HepG2 (cell line): ENCODE data around the gene RPS27L. TPM values are rescaled to one million over a fixed set of nuclear protein-coding genes. Genes with fewer than 3 reads are reported as not detected.

Experiments
- FOSL1 ChIP-seq: sonication (generic); formaldehyde crosslinking; IDR thresholded peaks from 2 replicates; pipeline ENCODE4 v1.9.0; 2021; ENCODE audit warnings: missing genetic modification reagents, borderline replicate concordance
- GABPB1 ChIP-seq: IDR thresholded peaks from 2 replicates; pipeline ENCODE4 v1.6.1; 2016; ENCODE audit warnings: mild to moderate bottlenecking, missing genetic modification reagents, moderate library complexity, missing compliant biosample characterization
- HNRNPL ChIP-seq: fragments of 200-400 bp; formaldehyde crosslinking; IDR thresholded peaks from 2 replicates; pipeline ENCODE4 v1.6.1; 2017; ENCODE audit warnings: mild to moderate bottlenecking, low read depth, low read length
- MAFG ChIP-seq: sonication (generic); formaldehyde crosslinking; IDR thresholded peaks from 2 replicates; pipeline ENCODE4 v1.5.1; 2020; ENCODE audit warnings: mild to moderate bottlenecking, missing genetic modification reagents
- MBD4 ChIP-seq: IDR thresholded peaks from 2 replicates; pipeline ENCODE4 v1.6.1; 2012; ENCODE audit warnings: low read length, inconsistent platforms, borderline replicate concordance
- MED1 ChIP-seq: sonication (generic); formaldehyde crosslinking; IDR thresholded peaks from 2 replicates; pipeline ENCODE4 v1.4.0; 2020; ENCODE audit warnings: missing genetic modification reagents
- PITX1 ChIP-seq: sonication (generic); formaldehyde crosslinking; IDR thresholded peaks from 2 replicates; pipeline ENCODE4 v1.5.1; 2020; ENCODE audit warnings: mild to moderate bottlenecking, missing genetic modification reagents
- RARG ChIP-seq: sonication (generic); formaldehyde crosslinking; IDR thresholded peaks from 2 replicates; pipeline ENCODE4 v1.4.0; 2020; ENCODE audit warnings: low read depth, mild to moderate bottlenecking, missing genetic modification reagents
- RXRB ChIP-seq: IDR thresholded peaks from 2 replicates; pipeline ENCODE4 v1.6.1; 2016; ENCODE audit warnings: borderline replicate concordance, missing genetic modification reagents, missing compliant biosample characterization
- SIN3B ChIP-seq: fragments of 150-350 bp; IDR thresholded peaks from 2 replicates; pipeline ENCODE4 v1.6.1; 2014; ENCODE audit warnings: low read length
- SMARCE1 ChIP-seq: fragments of 450-650 bp; IDR thresholded peaks from 2 replicates; pipeline ENCODE4 v1.6.1; 2017; ENCODE audit warnings: borderline replicate concordance
- XRCC5 ChIP-seq: fragments of 200-400 bp; formaldehyde crosslinking; optimal IDR thresholded peaks from 2 replicates; pipeline ENCODE3; 2017; ENCODE audit warnings: mild to moderate bottlenecking, low read length
- YY1 ChIP-seq: IDR thresholded peaks from 2 replicates; pipeline ENCODE4 v1.6.1; 2011; ENCODE audit warnings: low read length, low read depth, moderate library complexity, mild to moderate bottlenecking; ENCODE audit not compliant: insufficient read depth, insufficient replicate concordance
- ZFP36L1 ChIP-seq: sonication (generic); formaldehyde crosslinking; IDR thresholded peaks from 2 replicates; pipeline ENCODE4 v1.8.0; 2022; ENCODE audit warnings: mild to moderate bottlenecking, missing genetic modification reagents, moderate library complexity
- ZFX ChIP-seq: sonication (generic); formaldehyde crosslinking; IDR thresholded peaks from 2 replicates; pipeline ENCODE4 v1.4.0; 2020; ENCODE audit warnings: mild to moderate bottlenecking, low read depth, missing genetic modification reagents, moderate library complexity
- ZIK1 ChIP-seq: sonication (generic); formaldehyde crosslinking; IDR thresholded peaks from 2 replicates; pipeline ENCODE4 v1.5.0; 2020; ENCODE audit warnings: mild to moderate bottlenecking, low read depth, missing genetic modification reagents, borderline replicate concordance
- ZMYM4 ChIP-seq: sonication (generic); formaldehyde crosslinking; IDR thresholded peaks from 2 replicates; pipeline ENCODE4 v1.8.1; 2023; ENCODE audit warnings: mild to moderate bottlenecking, missing genetic modification reagents
- polyA plus RNA-seq, 8 experiments: library from polyadenylated mRNA; depleted of rRNA in 3 of 8; stranded (reverse) in 7 of 8; unstranded in 1 of 8; fragments of >200 nt; fragmentation: Illumina TruSeq in 4 of 8; extraction: Trizol in 4 of 8; gene quantifications; 2 replicates each; pipeline versions ENCODE4 v1.2.1 to v1.2.3, GENCODE V29; 2011 to 2016; ENCODE audit warnings: low read depth in 4 of 8, missing spikeins in 1 of 8, mixed read lengths in 1 of 8; ENCODE audit not compliant: insufficient read depth in 1 of 8
- total RNA-seq, 5 experiments: library from RNA; depleted of rRNA; stranded (reverse); fragments of >200 nt; fragmentation: Illumina TruSeq; extraction: Trizol; gene quantifications; 2 replicates each; pipeline ENCODE4 v1.2.3, GENCODE V29; 2016; ENCODE audit warnings: low read depth in 1 of 5
- TF ChIP-seq, protein P1 (sequence below): sonication (generic); formaldehyde crosslinking; IDR thresholded peaks from one replicate; pipeline ENCODE4 v1.5.1; 2020; ENCODE audit warnings: mild to moderate bottlenecking, missing genetic modification reagents; ENCODE audit errors: not compliant biosample characterization
- TF ChIP-seq, protein P2 (sequence below): sonication (generic); formaldehyde crosslinking; IDR thresholded peaks from 2 replicates; pipeline ENCODE4 v1.5.1; 2020; ENCODE audit warnings: mild to moderate bottlenecking, moderate library complexity, missing genetic modification reagents

Gene RPS27L
- total and polyA plus RNA-seq, 2 of the 13 experiments (the other 11 are each of a cell fraction or from before 2014, with no cell fraction given): 231 to 433 TPM

DNA sequence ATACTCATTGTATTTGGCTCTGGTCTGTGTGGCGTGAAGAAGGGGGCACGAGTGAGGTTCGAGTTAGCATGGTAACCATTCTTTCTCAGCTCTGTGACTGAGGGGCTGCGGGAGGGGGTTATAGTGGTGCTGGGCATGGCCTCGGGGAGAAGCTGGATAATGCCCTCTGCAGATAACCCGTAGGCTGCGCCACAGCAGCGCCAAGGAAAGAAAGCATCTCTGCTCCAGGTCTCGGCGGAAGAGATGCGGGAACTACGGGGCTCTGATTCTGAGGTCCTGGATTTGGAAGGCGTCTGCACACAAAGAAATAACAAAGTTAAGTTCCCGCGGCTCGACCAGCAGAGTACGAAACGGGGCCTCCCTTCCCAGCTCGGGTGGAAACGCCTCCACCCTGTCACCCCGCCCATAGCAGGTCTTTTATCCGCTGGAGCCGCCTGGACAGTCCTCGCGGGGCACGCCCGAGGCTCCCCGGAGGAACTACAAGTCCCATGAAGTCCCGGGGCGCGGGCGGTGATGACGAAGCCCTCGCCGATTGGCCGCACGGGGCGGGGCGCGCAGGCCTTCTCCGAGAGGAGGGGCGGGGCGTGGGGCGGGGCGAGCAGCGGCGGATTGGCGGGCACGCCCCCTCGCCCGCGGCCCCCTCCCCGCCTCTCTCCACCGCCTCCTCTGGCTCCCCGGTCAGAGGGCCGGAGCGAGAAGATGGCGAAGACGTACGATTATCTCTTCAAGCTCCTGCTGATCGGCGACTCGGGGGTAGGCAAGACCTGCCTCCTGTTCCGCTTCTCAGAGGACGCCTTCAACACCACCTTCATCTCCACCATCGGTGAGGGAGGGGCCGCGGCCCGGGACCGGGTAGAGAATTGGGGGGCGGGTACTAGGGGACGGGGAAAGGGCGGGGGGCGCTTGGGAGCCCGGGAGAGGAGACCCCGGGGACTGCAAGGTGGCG, 31.9 kb upstream of the RPS27L start, which contains the start of gene RAB8B (continued):
- peak; percentile 78 for TF ChIP-seq GABPB1
- peak; percentile 14; the same call in 1 of the 2 replicates for TF ChIP-seq MED1 (CRISPR knock-in tag)
- TF ChIP-seq ZFX (CRISPR knock-in tag): peak; percentile 62; the same call in 1 of the 2 replicates
- no peak for TF ChIP-seq MAFG (CRISPR knock-in tag)
- TF ChIP-seq XRCC5: peak; percentile 27
- TF ChIP-seq, protein P1, sequence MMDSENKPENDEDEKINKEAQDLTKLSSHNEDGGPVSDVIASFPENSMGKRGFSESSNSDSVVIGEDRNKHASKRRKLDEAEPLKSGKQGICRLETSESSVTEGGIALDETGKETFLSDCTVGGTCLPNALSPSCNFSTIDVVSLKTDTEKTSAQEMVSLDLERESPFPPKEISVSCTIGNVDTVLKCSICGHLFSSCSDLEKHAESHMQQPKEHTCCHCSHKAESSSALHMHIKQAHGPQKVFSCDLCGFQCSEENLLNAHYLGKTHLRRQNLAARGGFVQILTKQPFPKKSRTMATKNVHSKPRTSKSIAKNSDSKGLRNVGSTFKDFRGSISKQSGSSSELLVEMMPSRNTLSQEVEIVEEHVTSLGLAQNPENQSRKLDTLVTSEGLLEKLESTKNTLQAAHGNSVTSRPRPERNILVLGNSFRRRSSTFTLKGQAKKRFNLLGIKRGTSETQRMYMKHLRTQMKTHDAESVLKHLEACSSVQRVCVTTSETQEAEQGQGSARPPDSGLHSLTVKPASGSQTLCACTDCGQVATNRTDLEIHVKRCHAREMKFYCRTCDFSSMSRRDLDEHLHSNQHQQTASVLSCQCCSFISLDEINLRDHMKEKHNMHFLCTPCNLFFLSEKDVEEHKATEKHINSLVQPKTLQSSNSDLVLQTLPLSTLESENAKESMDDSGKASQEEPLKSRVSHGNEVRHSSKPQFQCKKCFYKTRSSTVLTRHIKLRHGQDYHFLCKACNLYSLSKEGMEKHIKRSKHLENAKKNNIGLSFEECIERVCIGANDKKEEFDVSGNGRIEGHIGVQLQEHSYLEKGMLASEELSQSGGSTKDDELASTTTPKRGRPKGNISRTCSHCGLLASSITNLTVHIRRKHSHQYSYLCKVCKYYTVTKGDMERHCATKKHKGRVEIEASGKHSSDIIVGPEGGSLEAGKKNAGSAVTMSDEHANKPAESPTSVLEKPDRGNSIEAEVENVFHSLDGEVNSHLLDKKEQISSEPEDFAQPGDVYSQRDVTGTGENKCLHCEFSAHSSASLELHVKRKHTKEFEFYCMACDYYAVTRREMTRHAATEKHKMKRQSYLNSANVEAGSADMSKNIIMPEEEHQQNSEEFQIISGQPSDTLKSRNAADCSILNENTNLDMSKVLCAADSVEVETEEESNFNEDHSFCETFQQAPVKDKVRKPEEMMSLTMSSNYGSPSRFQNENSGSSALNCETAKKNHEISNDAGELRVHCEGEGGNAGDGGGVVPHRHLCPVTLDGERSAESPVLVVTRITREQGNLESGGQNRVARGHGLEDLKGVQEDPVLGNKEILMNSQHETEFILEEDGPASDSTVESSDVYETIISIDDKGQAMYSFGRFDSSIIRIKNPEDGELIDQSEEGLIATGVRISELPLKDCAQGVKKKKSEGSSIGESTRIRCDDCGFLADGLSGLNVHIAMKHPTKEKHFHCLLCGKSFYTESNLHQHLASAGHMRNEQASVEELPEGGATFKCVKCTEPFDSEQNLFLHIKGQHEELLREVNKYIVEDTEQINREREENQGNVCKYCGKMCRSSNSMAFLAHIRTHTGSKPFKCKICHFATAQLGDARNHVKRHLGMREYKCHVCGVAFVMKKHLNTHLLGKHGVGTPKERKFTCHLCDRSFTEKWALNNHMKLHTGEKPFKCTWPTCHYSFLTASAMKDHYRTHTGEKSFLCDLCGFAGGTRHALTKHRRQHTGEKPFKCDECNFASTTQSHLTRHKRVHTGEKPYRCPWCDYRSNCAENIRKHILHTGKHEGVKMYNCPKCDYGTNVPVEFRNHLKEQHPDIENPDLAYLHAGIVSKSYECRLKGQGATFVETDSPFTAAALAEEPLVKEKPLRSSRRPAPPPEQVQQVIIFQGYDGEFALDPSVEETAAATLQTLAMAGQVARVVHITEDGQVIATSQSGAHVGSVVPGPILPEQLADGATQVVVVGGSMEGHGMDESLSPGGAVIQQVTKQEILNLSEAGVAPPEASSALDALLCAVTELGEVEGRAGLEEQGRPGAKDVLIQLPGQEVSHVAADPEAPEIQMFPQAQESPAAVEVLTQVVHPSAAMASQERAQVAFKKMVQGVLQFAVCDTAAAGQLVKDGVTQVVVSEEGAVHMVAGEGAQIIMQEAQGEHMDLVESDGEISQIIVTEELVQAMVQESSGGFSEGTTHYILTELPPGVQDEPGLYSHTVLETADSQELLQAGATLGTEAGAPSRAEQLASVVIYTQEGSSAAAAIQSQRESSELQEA (CRISPR knock-in tag): no peak
- no peak for TF ChIP-seq MBD4
- 0 out of 2 replicates have a peak, but pooled peaks have one; percentile 33 for TF ChIP-seq HNRNPL
- TF ChIP-seq RARG: no peak
- TF ChIP-seq RXRB (CRISPR knock-in tag): no peak; the same call in 1 of the 2 replicates
- TF ChIP-seq PITX1: peak; percentile 60; the same call in 1 of the 2 replicates
- no peak for TF ChIP-seq SMARCE1
- TF ChIP-seq FOSL1 (CRISPR knock-in tag): no peak
- peak; percentile 68 for TF ChIP-seq YY1
- TF ChIP-seq SIN3B: no peak
- no peak for TF ChIP-seq ZFP36L1 (CRISPR knock-in tag)
- no peak for TF ChIP-seq ZIK1 (CRISPR knock-in tag)
- TF ChIP-seq, protein P2, sequence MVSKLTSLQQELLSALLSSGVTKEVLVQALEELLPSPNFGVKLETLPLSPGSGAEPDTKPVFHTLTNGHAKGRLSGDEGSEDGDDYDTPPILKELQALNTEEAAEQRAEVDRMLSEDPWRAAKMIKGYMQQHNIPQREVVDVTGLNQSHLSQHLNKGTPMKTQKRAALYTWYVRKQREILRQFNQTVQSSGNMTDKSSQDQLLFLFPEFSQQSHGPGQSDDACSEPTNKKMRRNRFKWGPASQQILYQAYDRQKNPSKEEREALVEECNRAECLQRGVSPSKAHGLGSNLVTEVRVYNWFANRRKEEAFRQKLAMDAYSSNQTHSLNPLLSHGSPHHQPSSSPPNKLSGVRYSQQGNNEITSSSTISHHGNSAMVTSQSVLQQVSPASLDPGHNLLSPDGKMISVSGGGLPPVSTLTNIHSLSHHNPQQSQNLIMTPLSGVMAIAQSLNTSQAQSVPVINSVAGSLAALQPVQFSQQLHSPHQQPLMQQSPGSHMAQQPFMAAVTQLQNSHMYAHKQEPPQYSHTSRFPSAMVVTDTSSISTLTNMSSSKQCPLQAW: peak; percentile 6; the same call in 1 of the 2 replicates
- TF ChIP-seq ZMYM4: peak; percentile 55
